HG03575 (cell line): ENCODE data around the gene ADTRP.
"Not testable (repeated sequence)": the region's sequence is repeated elsewhere in the genome, so short reads cannot be mapped to it uniquely, and the experiment has no call there.

ENCODE experiments used
- ATAC-seq: cut with Tn5 transposase; IDR thresholded peaks from one replicate; pipeline ENCODE4 v1.9.1; 2021; ENCODE audit not compliant: unreplicated experiment, insufficient number of reproducible peaks, low FRiP score; ENCODE audit errors: extremely low read depth

ADTRP gene

GRCh38 chr6:11683871-11684270 lies 94.7 kb downstream of the ADTRP start:
- no peak for ATAC-seq

- ATAC-seq: no peak
These were observed 96.0 kb downstream of the ADTRP start for GRCh38 chr6:11682561-11682975.

- no peak for ATAC-seq
These were observed 96.8 kb downstream of the ADTRP start for GRCh38 chr6:11681770-11682169.

GRCh38 chr6:11681357-11681756 lies 97.2 kb downstream of the ADTRP start:
- ATAC-seq: no peak

GRCh38 chr6:11680479-11680878 lies 98.1 kb downstream of the ADTRP start:
- not testable (repeated sequence) for ATAC-seq

- ATAC-seq: no peak
These were observed 99.5 kb downstream of the ADTRP start for GRCh38 chr6:11679099-11679498.

GRCh38 chr6:11675601-11676000 lies 103.0 kb downstream of the ADTRP start:
- no peak for ATAC-seq

GRCh38 chr6:11672669-11673068 lies 105.9 kb downstream of the ADTRP start:
- ATAC-seq: no peak

GRCh38 chr6:11672256-11672655 lies 106.3 kb downstream of the ADTRP start:
- ATAC-seq: no peak

GRCh38 chr6:11669696-11670095 lies 108.9 kb downstream of the ADTRP start:
- no peak for ATAC-seq

GRCh38 chr6:11668455-11668854 lies 110.1 kb downstream of the ADTRP start:
- no peak for ATAC-seq

GRCh38 chr6:11667876-11668275 lies 110.7 kb downstream of the ADTRP start:
- no peak for ATAC-seq

GRCh38 chr6:11665604-11666326 lies 112.8 kb downstream of the ADTRP start:
- ATAC-seq: no peak
